Esophagus squamous epithelium (tissue), 5 donors: ENCODE results near the gene DUSP6. TPM values are rescaled to one million over a fixed set of nuclear protein-coding genes. Genes with fewer than 3 reads are reported as not detected.

Source experiments
- DNase-seq: peaks from one replicate; lab custom pipeline; 2025; lab: John Stamatoyannopoulos, UW
- H3K27ac ChIP-seq, 4 donors: fragments of 200-600 bp; sonication (generic); one replicate each; pipeline ENCODE4 v1.5.1; 2016 to 2019; ENCODE audit warnings: mild to moderate bottlenecking in 1 of 4
- H3K27me3 ChIP-seq, 4 donors: fragments of 200-600 bp; sonication (generic); 1 replicate in 3 of 4; 2 replicates in 1 of 4; pipeline versions ENCODE4 v1.5.1 to v1.6.0; 2017 to 2021; ENCODE audit warnings: antibody characterized with exemption in 1 of 4
- H3K36me3 ChIP-seq, 3 donors: fragments of 200-600 bp; sonication (generic); one replicate each; pipeline ENCODE4 v1.5.1; 2016 to 2019
- H3K4me1 ChIP-seq, 3 donors: fragments of 200-600 bp; sonication (generic); one replicate each; pipeline ENCODE4 v1.5.1; 2017 to 2019
- H3K4me3 ChIP-seq, 4 donors: fragments of 200-600 bp; sonication (generic); 1 replicate in 3 of 4; 2 replicates in 1 of 4; pipeline ENCODE4 v1.5.1; 2016 to 2019; ENCODE audit warnings: mild to moderate bottlenecking in 2 of 4, moderate library complexity in 1 of 4
- H3K9me3 ChIP-seq, 3 donors: fragments of 200-600 bp; sonication (generic); one replicate each; pipeline ENCODE4 v1.5.1; 2016 to 2019
- CTCF ChIP-seq, 6 experiments: fragments of 450-650 bp in 4 of 6; fragments of 200-600 bp in 2 of 6; sonication (generic) in 2 of 6; IDR thresholded peaks; one replicate each; pipeline ENCODE4 v1.5.1; 2016 to 2019; ENCODE audit warnings: antibody characterized with exemption in 6 of 6, mild to moderate bottlenecking in 4 of 6, moderate library complexity in 4 of 6
- POLR2A ChIP-seq, 4 donors: fragments of 450-650 bp; IDR thresholded peaks; one replicate each; pipeline ENCODE4 v1.6.1; 2017; ENCODE audit warnings: antibody characterized with exemption in 4 of 4, mild to moderate bottlenecking in 4 of 4, moderate library complexity in 3 of 4
- WGBS, 2 donors: methylation state at CpG; one replicate each; pipeline ENCODE4 v1.1.5; 2018; 5-methylcytosine and 5-hydroxymethylcytosine counted together
- intact Hi-C: fragments of 100-400 bp; cut with DNase I; formaldehyde crosslinking; loops from one replicate; pipeline ENCODE4 v1.15.0; 2022
- total RNA-seq, 4 donors: library from RNA; depleted of rRNA; stranded (reverse); fragments of >200 nt; gene quantifications; one replicate each; pipeline ENCODE4 v1.1.0, GENCODE V29; 2016
- donor health status: DM: yes; HTN: yes; CAD: no.

Gene DUSP6
- total RNA-seq, 4 donors from 2014 or later = 17.6 to 30.4 (median 24.9) TPM

GRCh38 chr12:89370421-89370831, 18.1 kb upstream of the DUSP6 start:
- Histone ChIP-seq H3K36me3 (no peaks in the 10 kb centered on the region), H3K9me3 (no peaks in the 10 kb centered on the region), H3K27me3 (no peaks in the 10 kb centered on the region), H3K4me1 (peaks cover 6 to 63% (median 27%) of the 10 kb centered on the region in 3 donors), H3K4me3 (no peak overlapping the region), H3K27ac (peak overlapping the region in 1 of 4 donors; percentile 5)
- 31 to 50% methylated on average over 3 of the region's 3 CpGs for WGBS, 2 donors
- intact Hi-C loops = no loop called here
- TF ChIP-seq POLR2A (IDR thresholded peaks at IDR 0.05) (no peak), CTCF (IDR thresholded peaks at IDR 0.05) (no peak)
- DNase-seq = no peak

DNA sequence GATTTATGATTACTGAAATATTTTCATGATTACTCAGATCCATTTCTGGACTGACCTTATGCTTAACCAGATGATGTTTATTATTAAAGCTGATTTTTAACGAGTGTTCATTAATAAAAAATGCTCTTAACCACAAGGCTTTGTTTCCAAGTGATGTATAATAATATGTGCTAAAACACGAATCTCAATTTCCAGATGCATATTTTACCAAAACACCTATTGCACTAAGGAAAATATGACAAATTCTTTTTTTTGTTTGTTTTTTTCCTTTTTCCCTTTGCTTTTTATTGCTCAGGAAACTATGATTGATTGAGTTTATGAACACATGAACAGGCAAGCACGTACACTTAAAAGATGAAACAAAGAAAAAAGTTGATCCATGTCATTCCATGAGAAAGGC, 16.9 kb upstream of the DUSP6 start:
- no peaks in the 10 kb centered on the region for H3K27me3 ChIP-seq
- H3K9me3 ChIP-seq = no peaks in the 10 kb centered on the region
- peaks cover 6 to 51% (median 22%) of the 10 kb centered on the region in 3 donors for H3K4me1 ChIP-seq
- H3K36me3 ChIP-seq = no peaks in the 10 kb centered on the region
- intact Hi-C loops = no loop called here
- DNase-seq = no peak
- no peak overlapping the region for H3K4me3 ChIP-seq
- no peak overlapping the region for H3K27ac ChIP-seq
- TF ChIP-seq POLR2A (IDR thresholded peaks at IDR 0.05) = no peak
- no peak for TF ChIP-seq CTCF (IDR thresholded peaks at IDR 0.05)
- WGBS, 2 donors = 34 to 38% methylated on average over 3 of the region's 3 CpGs

- H3K27ac ChIP-seq = no peak overlapping the region
- H3K36me3 ChIP-seq = no peaks in the 10 kb centered on the region
- TF ChIP-seq POLR2A (IDR thresholded peaks at IDR 0.05) (no peak), CTCF (IDR thresholded peaks at IDR 0.05) (no peak)
- H3K9me3 ChIP-seq = no peaks in the 10 kb centered on the region
- H3K4me1 ChIP-seq = peaks cover 6 to 46% (median 15%) of the 10 kb centered on the region in 3 donors
- H3K27me3 ChIP-seq = no peaks in the 10 kb centered on the region
- no peak for DNase-seq
- 56 to 65% methylated on average over 4 of the region's 4 CpGs for WGBS, 2 donors
- H3K4me3 ChIP-seq = no peak overlapping the region
- intact Hi-C loops = no loop called here
Observed at GRCh38 chr12:89368391-89368790, 16.1 kb upstream of the DUSP6 start.

DNA sequence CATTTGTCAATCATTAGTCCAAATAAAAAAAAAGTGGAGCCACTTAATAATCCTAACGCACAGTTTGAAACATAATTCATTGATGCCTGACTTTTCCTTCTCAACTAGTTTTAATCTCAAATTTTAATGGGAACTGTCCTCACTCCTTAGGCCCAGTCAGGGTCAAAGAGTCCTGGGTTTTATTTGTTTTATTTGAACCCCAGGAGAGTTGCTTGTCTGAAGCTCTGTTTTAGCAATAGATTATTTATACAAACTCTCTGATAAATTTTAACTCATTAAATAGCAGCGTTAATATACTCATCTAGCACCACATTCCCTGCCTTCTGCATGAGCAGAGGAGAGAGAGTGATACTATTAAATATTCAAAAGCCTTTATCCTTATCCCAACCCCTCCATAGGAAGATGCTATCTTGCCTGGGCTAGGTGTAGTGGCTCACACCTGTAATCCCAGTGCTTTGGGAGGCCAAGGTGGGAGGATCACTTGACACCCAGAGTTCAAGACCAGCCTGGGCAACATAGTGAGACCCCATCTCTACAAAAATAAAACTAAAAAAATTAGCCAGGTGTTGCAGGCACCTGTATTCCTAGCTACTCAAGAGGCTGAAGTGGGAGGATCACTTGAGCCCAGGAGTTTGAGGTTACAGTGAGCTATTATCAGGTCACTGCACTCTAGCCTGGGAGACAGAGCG, 14.5 kb upstream of the DUSP6 start:
- 94 to 98% methylated on average over 3 of the region's 3 CpGs for WGBS, 2 donors
- intact Hi-C loops = no loop called here
- no peak for DNase-seq

More for the DNA sequence above, 14.5 kb upstream of the DUSP6 start:
- Histone ChIP-seq H3K4me1 (peaks cover 6 to 45% (median 10%) of the 10 kb centered on the region in 3 donors), H3K4me3 (no peak overlapping the region), H3K36me3 (no peaks in the 10 kb centered on the region), H3K9me3 (no peaks in the 10 kb centered on the region), H3K27ac (no peak overlapping the region), H3K27me3 (no peaks in the 10 kb centered on the region)
- TF ChIP-seq CTCF (IDR thresholded peaks at IDR 0.05) (no peak), POLR2A (IDR thresholded peaks at IDR 0.05) (no peak)
